Stimulated activated CD8-positive, alpha-beta memory T cell treated with anti-CD3 and anti-CD28 coated beads, Interleukin-15, amount 100 ng/mL, for 4 hours (primary cell): ENCODE results near the gene GUCY1B1.
"Not testable (repeated sequence)": the region's sequence is repeated elsewhere in the genome, so short reads cannot be mapped to it uniquely, and the experiment has no call there.

Source experiments
- DNase-seq, 2 donors: peaks; one replicate each; pipeline ENCODE4 v3.0.0-alpha.2; 2020; ENCODE audit warnings: low read depth in 2 of 2

GUCY1B1 gene

DNA sequence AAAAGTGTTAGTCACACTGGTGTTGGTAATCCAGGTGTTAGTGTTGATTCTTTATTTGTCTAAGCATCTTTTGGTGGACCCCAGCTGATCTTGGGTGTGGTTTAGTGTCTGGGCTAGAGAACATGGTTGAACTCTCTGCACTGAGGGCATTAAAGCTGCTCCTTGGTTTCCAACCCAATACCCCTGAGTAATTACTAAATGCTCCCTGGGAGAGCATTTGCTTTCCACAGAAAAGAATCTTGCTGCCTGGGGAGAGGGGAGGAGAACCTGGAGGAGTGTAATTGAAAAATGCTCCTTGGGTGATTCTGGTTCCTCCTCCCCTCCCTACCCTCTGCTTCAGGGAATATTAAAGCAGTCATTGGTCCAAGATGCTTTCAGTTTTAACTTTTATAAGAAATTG lies 3.1 kb downstream of the GUCY1B1 start:
- DNase-seq, result no peak

DNA sequence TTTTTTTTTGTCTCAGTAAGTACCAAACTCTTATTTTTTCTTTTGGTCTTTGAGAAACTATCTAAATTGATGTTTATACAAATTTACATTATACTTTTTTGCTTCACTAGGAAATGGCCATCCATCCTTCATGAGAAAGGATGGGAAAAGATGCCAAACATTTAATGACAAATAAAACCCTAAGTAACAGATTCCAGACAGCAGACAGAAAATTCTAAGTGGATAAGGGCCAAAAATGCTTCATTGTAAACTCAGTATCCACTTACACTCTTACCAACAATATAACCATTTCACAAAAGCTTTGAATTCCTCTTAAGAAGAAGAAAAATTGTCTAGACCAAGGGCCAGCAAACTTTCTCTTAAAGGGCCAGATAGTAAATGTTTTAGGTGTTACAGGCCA lies 3.5 kb downstream of the GUCY1B1 start:
- DNase-seq, result no peak

DNA sequence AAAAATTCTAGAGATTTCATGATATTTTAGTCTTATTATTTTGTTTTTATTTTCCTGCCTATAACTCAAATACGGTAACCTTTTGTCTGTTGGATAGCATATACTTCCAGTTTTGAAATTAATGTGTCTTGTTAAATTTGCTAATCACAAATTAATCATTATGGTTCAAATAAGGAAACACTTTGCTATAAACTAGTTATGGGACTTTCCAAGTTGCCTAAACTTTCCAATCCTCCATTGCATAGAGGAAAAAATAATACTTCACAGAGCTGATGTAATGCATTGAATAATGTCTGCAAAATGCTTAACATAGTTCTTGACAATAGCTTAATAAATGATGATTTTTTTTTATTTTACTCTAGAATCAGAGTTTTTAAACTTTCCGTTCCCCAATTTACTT lies 4.7 kb downstream of the GUCY1B1 start:
- no peak for DNase-seq

DNA sequence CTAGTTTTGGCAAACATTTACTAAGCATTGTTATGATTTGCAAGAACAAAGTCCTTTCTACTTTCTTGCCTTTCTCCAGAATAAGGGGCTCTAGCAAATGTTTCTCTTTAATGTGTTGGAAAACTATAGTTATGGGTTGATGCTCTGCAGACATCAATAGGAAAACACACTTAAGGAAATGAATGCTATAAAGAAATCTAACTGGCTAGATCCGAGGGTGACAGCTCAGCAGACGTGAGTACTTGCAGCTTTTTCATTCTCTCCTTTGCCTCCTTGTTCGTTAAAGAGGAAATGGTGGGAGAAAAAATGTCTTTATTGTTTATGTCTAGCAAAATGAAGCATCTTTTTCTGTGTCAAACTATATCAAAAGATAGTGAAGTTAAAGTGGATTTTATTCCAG lies 6.3 kb downstream of the GUCY1B1 start:
- no peak for DNase-seq

DNA sequence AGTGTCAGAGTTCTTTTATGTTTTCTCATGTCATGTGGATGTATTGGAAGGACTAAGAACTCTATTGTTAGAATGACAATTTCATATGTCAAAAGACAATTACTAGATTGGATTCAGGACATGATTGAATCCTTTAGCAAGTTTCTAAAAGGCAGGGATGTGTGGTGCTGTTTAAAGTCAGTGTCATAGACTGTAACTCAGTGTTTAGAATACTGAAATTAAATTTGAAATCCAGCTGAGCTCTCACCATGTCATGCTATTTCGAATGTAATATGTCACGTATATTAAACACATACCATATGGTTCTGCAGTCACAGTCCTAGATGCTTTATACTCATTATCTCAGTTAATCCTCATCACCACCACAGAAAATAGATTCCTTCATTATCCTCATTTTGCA lies 7.8 kb downstream of the GUCY1B1 start:
- no peak for DNase-seq

DNA sequence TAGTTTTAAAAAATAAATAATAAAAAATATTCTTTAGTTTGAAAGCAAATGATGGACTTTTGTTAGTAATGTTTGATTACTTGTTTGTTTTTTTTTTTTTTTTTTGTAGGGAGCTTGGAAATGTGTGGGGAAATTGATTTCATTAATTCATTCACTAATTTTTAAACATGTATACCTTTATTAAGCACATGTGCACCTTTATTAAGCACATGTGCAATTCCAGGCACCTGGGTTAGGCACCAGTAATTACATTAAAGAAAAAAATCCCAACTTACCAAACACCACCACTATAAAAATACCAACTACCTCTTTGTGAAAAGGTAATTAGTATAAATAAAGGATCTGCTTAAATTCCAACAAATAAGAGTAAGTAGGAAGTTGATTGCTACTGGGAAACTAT lies 9.5 kb downstream of the GUCY1B1 start:
- no peak for DNase-seq

DNA sequence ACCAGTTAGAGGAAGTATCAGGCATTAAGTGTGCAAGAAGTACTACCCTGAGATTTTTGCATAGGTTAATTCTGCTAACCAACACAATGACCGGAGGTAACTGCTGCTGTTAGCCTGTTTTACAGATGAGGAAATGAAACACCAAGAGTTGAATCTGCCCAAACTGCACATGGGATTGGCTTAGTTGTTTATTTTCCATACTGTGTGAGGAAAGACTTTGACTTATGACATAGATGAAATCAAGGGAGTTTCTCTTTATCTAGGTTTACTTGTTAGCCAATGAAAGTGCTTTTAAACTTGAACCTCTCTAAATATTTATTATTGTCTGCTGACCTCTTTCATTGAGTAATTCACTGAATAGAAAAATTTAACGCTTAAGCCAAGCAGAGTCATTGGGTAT lies 10.3 kb downstream of the GUCY1B1 start:
- no peak for DNase-seq

DNA sequence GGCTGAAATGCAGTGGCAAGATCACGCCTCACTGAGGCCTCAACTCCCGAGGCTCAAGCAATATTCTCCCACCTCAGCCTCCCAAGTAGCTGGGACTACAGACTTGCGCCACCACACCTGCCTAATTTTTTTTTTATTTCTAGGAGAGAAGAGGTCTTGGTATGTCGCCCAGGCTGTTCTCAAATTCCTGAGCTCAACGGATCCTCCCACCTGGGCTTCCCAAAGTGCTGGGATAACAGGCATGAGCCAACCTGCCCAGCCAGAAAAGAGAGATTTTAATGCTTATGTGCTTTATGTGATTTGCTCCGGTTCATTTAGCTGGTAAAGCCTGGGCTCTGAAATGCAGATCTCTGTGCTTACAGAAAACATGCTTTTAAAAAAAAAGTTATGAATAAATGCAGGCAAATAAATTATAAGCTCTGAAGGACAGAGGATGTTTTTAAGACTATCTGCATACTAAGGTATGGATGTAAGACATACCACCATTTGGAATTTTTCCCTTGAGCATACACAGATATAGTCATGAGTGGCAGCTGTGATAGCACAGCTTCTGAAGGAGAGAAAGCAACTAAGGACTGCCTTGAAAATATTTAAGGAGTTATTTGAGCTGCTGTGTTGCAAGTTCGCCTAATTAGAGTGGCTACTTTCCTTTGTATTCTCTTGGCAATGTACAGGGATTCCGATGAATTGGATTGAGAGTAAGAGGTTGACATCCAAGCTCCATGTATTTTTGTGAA lies 13.8 kb downstream of the GUCY1B1 start:
- no peak for DNase-seq

DNA sequence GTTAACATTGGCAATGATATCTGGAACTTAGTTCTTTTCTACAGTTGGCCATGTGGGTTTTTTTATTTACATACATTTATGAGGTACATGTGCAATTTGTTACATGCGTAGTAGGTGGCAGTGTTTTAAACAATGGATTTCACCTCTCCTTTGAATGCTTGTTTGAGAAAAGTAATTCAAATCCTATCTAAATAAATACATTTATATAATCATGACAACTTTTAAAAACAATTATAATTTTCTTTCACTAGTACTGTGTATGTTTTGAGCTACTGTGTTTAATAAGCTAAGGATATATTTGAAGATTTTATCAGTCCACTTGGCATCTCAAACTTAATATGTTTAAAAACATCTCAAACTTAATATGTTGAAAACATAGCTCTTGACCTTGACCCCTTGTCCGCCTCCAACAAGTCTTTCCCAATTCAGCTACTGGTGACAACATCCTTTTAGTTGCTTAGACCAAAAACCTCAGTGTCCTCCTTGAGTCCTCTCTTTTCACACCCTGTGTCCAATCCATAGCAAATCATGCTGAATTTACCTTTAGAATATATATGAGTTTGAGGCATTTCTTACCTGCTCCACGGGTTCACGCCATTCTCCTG lies 14.5 kb downstream of the GUCY1B1 start:
- no peak for DNase-seq

DNA sequence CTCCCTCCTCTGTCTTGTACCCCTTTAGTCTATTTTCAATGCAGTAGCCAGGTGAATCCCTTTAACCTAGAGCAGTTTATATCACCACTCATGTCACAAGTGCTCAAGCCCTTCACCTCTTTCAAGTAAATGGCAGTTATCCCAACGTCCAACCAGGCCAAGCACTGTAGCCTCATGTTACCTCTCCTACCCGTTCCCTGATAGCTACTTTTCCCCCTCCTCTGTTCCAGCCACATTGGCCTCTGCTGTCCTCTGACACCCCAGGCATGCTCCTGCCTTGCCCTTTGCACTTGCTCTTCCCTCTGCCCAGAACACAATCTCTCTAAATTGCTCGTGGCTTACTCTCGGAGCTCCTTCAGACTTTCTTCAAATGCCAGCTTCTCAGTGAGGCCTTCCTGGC lies 15.2 kb downstream of the GUCY1B1 start:
- no peak for DNase-seq

DNA sequence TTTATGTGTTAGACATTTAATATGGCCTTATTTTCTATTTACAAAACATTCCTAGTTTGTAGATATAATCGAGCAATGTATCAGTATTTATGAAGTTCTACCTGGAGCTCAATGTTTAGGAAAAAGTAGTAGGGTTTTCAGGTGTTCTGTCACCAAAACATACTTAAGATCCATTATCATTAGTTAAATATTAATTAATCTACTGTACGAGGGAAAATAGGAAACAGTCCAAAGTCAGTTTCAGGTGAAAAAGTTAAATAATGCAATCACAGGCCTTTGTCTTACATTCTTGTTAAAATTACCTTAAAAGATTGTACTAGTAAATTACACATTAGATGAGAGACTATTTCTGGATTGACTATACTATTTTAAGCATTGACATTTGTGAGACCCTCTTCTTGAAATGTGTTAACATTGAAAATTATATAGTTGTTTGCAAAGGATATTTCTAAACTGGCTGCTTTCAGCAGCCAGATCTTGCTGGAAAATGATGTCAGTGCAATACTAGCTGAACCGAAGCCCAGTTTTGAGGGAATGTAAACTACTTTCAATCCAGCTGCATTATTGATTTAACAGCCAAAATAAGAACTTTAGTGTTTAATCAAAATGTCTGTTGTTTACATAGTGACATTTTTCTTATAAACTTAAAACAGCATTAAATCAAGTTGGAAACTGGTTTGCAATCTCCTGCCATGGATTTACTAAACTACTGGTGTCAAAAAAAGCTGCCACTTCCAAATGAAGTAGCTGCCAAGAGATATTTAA lies 19.3 kb downstream of the GUCY1B1 start:
- no peak for DNase-seq

DNA sequence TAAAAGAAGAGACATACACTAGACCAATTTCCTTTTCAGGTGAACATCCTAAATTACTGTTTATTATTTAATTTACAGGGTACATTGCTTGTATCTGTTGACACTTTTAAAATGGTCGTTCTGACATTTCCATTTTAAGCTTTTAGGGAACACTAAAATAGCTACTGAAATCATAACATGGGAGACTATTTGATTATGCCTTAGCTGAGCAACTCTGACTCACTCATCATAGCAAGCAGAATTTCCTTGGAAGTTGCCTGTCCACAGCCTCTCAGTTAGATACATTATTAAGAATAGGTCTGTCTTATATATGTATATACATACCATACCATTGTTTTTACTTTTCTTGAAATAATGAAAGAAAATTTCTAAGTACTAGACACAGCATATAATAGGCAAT lies 22.0 kb downstream of the GUCY1B1 start:
- no peak for DNase-seq

DNA sequence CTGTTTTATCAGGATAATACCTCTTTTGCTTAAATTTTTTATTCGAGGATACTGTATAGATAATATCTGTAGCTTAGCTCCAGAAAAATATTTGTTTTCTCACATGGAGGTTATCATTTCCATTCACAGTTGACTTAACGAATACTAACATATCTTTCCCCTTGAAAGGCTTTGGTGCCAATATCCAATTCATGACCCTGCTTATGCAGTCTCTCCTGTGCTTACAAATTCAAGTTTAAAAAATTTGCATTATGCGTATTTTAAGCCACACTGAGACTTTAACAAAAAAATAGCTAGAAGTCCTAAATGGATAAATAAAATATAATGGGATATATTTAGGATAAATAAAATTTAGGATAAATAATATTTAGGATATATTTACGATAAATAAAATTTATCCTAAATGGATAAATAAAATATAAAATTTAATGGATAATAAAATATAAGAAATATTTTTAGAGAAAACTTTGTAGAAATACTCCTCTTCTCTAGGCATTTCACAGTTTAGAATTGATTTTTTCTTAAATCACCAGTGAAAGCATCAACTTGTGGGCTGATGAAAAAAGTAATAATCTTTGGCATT lies 22.5 kb downstream of the GUCY1B1 start:
- DNase-seq, result no peak

DNA sequence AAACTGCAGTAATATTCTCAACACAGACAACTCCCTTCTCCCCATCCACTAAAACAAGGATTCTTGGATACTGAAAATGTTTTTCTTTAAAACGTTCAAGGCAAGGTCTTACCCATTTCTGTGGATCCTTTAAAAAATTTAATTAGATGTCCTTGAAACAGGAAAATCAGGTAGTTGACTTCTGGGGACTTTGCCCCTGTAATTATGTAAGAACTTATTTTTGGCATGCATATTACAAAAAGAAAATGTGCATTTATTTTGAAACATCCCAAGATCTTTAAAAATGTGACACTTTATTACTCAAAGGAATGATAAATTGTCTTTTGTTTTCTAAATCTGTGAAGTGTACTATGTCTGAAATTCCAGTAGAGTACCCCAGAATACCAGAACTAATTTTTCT lies 25.8 kb downstream of the GUCY1B1 start:
- DNase-seq, result no peak

DNA sequence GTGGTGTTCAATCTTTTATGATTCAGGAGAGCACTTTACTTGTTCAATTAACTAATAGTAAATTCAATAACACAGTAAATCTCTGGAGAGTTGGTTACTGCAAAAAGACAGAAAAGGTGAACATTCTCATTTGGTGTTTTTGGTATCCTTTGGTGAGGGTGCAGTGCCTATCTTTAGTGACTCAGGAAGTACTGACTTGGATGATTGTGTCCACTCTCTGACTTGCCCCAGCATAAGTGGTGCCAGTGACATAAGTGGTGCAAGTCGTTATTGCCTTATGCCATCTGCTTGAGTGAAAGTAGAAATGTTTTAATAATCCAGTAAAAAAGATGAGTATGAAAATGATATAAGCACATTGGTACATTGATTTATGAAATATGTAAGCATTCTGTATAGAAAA lies 27.0 kb downstream of the GUCY1B1 start:
- no peak for DNase-seq

DNA sequence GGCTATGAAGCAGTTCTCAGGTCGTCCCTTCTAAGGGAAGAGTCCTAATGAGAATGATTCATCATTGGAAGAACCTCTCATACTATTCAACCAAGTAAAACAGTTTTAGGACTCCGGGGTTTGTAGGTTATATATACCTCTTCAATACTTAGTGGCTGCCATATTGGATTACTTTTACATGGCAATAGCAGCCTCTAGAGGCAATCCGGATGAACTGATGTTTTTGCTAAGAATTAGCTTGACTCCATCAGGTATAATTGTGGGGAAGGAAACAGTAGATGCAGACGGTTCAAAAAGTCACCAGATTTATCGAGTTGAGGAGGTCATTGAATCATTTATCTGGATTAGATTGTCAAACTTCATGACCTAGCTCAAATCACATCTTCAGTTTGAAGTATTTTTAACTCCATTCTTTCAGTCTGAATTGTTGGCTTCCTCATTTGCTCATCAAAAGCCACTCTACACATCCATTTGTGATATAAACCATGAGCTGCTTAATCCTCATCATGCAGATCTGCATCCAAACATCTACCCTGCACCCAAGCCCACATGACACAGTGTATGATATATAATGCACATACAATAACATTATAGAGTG lies 28.4 kb downstream of the GUCY1B1 start:
- no peak for DNase-seq

DNA sequence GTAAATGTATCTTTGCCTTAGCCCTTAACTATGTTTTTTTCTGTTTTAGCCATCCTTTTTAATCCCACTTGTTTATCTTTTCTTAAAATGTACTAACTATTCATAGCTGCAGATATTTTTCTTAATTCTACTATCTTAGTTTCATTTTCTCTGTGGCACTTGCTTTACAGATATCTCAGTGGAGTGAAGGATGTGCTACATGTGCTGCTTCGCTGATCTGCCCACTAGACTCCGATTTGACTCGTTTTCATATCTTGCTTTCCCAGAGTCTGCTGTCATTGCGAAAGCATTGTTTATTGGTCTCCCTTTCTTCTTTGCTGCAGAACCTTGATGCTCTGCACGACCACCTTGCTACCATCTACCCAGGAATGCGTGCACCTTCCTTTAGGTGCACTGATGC lies 30.6 kb downstream of the GUCY1B1 start:
- DNase-seq, result no peak

DNA sequence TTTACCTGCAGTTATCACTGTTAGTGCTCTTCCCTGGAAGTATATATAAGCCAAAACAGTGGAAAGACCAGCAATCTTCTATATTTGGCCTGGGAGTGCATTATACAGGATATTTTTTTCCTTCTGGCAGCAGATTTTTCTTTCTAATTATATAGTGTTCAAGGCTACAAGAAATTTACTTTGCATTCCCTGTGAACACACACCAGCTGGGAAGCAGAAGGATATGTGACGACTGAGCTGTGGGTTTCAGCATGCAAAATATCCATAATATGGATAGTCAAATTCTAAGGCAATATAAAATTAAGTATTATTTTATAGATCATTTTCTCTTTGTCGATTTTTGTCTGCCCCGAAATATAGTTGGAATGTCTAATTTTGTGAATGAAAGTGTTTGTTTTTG lies 31.2 kb downstream of the GUCY1B1 start:
- no peak for DNase-seq

DNA sequence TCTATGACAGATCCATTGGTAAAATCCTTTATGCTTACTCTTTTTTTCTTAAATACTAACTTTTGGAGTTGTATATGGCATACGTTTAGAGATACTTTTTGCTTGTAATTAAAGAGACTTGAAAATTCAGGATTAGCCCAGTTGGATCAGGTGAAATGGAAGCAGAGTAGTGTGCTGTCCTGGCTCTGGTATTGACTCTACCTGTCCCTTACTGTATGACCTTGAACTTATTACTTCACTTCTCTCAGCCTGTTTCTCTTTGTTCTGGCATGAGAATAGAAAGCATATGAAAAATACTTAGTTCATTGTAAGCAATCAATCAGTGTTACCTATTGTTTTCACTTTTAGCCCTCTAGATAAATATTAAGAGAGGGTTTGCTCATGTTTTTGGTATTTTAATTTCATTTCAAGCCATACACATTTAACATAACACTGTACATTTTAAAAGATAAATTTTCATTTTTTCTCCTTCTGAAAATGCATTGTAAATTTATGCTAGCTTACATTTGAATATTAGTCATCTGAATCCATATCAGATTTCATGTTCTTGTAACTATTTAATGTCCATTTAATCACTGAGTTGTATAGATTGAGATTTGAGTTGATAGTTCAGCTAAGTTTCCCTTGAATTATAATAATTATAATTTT lies 35.9 kb downstream of the GUCY1B1 start:
- no peak for DNase-seq

DNA sequence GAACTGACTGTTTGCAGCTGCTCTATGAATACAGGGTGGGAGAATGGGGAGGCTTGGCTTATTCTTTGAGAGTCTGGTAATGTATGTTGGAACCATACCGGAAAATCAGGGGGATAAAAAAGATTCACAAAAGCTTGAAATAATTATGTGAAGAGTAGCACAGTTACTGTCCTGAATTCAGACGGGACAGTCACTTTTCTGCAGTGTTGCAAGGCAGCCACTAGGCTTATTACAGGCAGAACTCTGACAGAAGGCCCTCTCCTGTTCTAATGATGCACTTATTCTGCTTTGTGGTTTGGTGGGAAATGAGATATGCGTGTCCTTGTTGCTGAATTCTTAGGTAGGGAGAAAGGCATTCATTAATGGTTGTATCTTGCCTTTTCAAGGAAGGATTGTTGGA lies 37.2 kb downstream of the GUCY1B1 start:
- no peak for DNase-seq

DNA sequence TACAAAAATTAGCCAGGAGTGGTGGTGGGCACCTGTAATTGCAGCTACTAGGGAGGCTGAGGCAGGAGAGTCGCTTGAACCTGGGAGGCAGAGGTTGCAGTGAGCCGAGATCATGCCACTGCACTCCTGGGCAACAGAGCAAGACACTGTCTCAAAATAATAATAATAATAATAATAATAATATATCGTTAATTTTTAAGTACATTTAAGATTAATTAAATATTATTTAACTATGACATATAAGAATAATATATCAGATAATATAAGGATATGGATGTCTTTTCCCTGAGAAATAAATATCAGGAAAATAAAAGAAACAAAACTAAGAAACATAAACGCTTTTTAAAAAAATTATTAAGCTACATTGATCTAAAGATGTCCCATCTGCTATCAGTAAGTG lies 38.8 kb downstream of the GUCY1B1 start:
- DNase-seq, result not testable (repeated sequence)
